Colon (tissue), 2 donors: ENCODE measurements around the gene CARD11.
"Not testable (repeated sequence)": the region's sequence is repeated elsewhere in the genome, so short reads cannot be mapped to it uniquely, and the experiment has no call there.

Source experiments
- FAIRE-seq: peaks from 2 replicates; lab custom pipeline; 2012; peaks lifted over from hg19 to GRCh38; lab: Jason Lieb, UNC
- donor health status: control.
- donor health status: control.

CARD11 gene

GRCh38 chr7:2962865-2963264 lies 80.8 kb downstream of the CARD11 start:
- no peak for FAIRE-seq

GRCh38 chr7:2959828-2960599 lies 83.7 kb downstream of the CARD11 start:
- FAIRE-seq: no peak

- FAIRE-seq: no peak
These were observed 84.5 kb downstream of the CARD11 start for GRCh38 chr7:2959103-2959680.

GRCh38 chr7:2958416-2959102 lies 85.1 kb downstream of the CARD11 start:
- no peak for FAIRE-seq

GRCh38 chr7:2957369-2957727 lies 86.3 kb downstream of the CARD11 start:
- FAIRE-seq: not testable (repeated sequence)

- no peak for FAIRE-seq
These were observed 86.9 kb downstream of the CARD11 start for GRCh38 chr7:2956526-2957368.

GRCh38 chr7:2956076-2956475 lies 87.6 kb downstream of the CARD11 start:
- FAIRE-seq: no peak

- FAIRE-seq: no peak
These were observed 88.4 kb downstream of the CARD11 start for GRCh38 chr7:2955269-2955668.

GRCh38 chr7:2954433-2954853 lies 89.2 kb downstream of the CARD11 start:
- no peak for FAIRE-seq

- FAIRE-seq: no peak
These were observed 89.9 kb downstream of the CARD11 start for GRCh38 chr7:2953588-2954407.

- FAIRE-seq: no peak
These were observed 90.6 kb downstream of the CARD11 start for GRCh38 chr7:2953099-2953498.

GRCh38 chr7:2952316-2952715 lies 91.4 kb downstream of the CARD11 start:
- no peak for FAIRE-seq

GRCh38 chr7:2950578-2950977 lies 93.1 kb downstream of the CARD11 start:
- FAIRE-seq: no peak

GRCh38 chr7:2948749-2949148 lies 94.9 kb downstream of the CARD11 start:
- no peak for FAIRE-seq

- FAIRE-seq: no peak
These were observed 96.4 kb downstream of the CARD11 start for GRCh38 chr7:2947058-2947780.

- FAIRE-seq: no peak
These were observed 98.5 kb downstream of the CARD11 start for GRCh38 chr7:2945171-2945570.

- no peak for FAIRE-seq
These were observed 98.9 kb downstream of the CARD11 start for GRCh38 chr7:2944739-2945138.

GRCh38 chr7:2943851-2944601 lies 99.6 kb downstream of the CARD11 start:
- no peak for FAIRE-seq

- no peak for FAIRE-seq
These were observed 102.3 kb downstream of the CARD11 start for GRCh38 chr7:2941216-2941859.

- FAIRE-seq: no peak
These were observed 103.2 kb downstream of the CARD11 start for GRCh38 chr7:2940466-2940865.
